ENCODE data around the gene LRSAM1. TPM values are rescaled to one million over a fixed set of nuclear protein-coding genes. Genes with fewer than 3 reads are reported as not detected.

The LRSAM1 gene
- total RNA-seq, 2 experiments from 2014 or later: 25.4 to 26.9 TPM

DNA sequence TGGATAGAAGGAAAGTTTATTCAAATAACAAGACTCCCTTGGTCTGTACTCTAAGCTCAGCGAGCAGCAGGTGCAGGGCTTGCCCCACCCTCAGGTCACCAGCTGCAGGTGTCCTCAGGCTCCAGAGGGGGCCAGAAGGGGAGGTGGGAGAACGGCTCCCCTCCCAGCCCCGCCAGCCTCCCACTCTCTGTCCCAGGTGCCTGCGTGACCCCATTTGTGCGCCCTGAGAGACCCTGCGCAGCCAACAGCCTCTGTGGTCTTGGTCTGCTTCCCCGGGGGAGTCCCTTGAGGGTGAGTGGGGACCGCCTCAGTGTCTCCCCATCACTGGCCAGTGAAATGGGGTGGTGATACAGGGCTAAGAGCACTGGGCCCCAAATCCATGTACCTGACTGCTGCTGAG is 98.4 kb downstream of the LRSAM1 start:
- no peak overlapping the region for H3K4me3 Mint-ChIP-seq
- POLR2A ChIA-PET: no interaction called here
- CTCF ChIA-PET: no interaction called here

DNA sequence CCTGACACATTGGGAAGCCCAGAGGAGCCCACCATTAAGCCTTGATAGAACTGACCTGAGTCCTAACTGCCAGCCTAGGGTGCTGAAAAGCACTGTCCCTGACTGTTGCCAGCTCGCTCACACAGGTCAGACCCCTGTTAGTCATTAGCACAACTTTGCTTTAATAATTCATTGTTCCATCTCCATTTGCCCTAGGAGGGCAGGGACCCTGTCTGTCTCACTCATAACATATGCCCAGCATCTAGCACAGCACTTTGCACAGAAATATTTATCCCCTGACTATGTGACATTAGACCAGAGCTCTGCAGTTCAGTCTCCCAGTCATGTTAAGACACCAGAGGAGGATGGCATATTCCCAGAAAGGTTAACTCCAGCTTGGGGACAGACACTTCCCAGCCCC is 99.0 kb downstream of the LRSAM1 start:
- no peak for DNase-seq
- Mint-ChIP-seq H3K9me3 (no peaks in the 10 kb centered on the region), H3K27me3 (no peaks in the 10 kb centered on the region), H3K36me3 (ENCODE audit: low read depth) (peaks cover 49% of the 10 kb centered on the region), H3K4me3 (no peak overlapping the region), H3K4me1 (peaks cover 65% of the 10 kb centered on the region), H3K27ac (no peak overlapping the region)
- ChIA-PET CTCF (no interaction called here), POLR2A (no interaction called here)

More for the DNA sequence above, 98.4 kb downstream of the LRSAM1 start:
- Mint-ChIP-seq H3K27me3 (no peaks in the 10 kb centered on the region), H3K27ac (no peak overlapping the region), H3K9me3 (no peaks in the 10 kb centered on the region), H3K36me3 (ENCODE audit: low read depth) (peaks cover 44% of the 10 kb centered on the region), H3K4me1 (peaks cover 63% of the 10 kb centered on the region)
- DNase-seq: no peak

DNA sequence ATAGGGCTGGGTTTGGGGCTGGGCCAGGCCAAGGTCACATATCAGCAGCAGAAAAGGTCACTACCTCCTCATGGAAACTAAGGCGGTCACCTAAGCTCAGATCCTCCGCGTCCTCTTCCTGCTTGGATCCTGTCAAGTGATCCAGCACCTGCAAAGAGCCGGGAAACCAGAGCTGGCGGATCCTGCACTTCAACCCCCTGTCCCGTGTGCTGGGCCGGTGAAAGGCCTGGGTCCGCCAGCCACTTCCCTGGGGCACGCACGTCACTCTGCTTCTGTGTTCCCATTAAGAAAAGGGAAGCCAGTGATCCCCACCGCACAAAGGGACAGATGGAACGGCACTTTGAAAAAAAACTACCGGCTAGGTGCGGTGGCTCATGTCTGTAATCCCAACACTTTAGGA is 99.4 kb downstream of the LRSAM1 start:
- ChIA-PET CTCF (no interaction called here), POLR2A (no interaction called here)
- H3K27ac Mint-ChIP-seq: no peak overlapping the region
- H3K27me3 Mint-ChIP-seq: no peaks in the 10 kb centered on the region
- no peak overlapping the region for H3K4me3 Mint-ChIP-seq
- H3K4me1 Mint-ChIP-seq: peaks cover 67% of the 10 kb centered on the region
- no peak for DNase-seq
- H3K9me3 Mint-ChIP-seq: no peaks in the 10 kb centered on the region
- peaks cover 49% of the 10 kb centered on the region for H3K36me3 Mint-ChIP-seq (ENCODE audit: low read depth)

Other genes with a start within 250 kb of the LRSAM1 start
- gene GARNL3, start 186.7 kb upstream of the LRSAM1 start, total RNA-seq: under 1 TPM; 0.86 to 0.95 TPM
- 1 to 10 TPM; 7.5 to 7.7 TPM for gene SLC2A8, start 54.3 kb upstream of the LRSAM1 start, total RNA-seq
- gene ZNF79, start 27.1 kb upstream of the LRSAM1 start, total RNA-seq: 10 to 100 TPM; 12.5 to 12.7 TPM
- gene RPL12, start 104 bp upstream of the LRSAM1 start, total RNA-seq: 1,000 to 10,000 TPM; 1,379 to 1,395 TPM
- 10 to 100 TPM; 23.2 to 23.4 TPM for gene STXBP1, start 160.8 kb downstream of the LRSAM1 start, total RNA-seq

Data from activated CD4-positive, alpha-beta memory T cell treated with anti-CD3 and anti-CD28 coated beads, Interleukin-2, amount 10 ng/mL, durations not matched to agents 7 days and 5 days (primary cell).